Measurements from ENCODE around the gene AFF3.

DNA sequence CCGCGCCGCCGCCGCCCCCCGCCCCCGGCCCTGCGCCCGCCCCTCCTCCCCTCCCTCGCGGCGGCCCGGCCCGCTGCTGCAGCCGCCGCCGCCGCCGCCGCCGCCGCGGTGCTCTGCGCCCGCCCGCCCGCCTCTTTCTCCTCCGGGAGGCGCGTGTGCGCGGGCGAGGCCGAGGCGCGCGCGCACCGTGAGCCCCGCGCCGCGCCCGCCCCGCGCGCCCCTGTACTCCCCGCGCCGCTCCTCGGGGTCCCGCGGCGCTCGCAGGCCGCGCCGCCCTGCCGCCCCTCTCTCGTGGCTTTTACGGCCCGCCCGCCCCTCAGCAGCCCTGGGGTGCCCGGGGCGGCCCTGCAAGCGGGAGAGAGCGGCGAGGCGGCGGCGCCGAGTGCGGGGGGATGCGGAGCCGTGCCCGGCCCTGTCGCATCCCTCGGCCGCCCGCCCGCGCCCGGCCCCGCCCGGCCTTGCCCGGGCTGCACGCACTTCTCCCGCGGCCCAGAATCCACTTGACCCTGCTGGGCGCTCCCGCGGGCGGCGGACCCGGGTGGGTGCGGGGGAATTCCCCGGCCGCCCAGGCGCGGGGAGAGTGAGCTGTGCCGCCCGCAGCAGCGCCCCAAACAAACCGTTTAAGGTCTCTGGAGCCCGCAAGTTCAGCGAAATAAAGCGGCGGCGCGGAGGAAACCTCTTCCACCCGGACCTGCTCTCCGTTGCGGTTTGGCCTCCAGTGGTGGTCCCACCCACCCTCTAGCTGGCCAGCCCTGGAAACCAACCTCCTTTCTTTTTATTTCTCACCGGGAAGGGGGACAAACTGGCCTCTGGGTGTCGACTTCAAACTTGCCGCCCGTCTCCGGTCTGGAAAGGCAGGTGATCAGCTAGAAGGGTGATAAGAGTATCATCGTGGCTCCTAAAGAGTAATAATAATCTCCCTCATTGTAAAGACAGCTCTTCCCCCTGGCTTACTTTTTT lies 37.4 kb downstream of the AFF3 start:
- TF ChIP-seq, protein P1, sequence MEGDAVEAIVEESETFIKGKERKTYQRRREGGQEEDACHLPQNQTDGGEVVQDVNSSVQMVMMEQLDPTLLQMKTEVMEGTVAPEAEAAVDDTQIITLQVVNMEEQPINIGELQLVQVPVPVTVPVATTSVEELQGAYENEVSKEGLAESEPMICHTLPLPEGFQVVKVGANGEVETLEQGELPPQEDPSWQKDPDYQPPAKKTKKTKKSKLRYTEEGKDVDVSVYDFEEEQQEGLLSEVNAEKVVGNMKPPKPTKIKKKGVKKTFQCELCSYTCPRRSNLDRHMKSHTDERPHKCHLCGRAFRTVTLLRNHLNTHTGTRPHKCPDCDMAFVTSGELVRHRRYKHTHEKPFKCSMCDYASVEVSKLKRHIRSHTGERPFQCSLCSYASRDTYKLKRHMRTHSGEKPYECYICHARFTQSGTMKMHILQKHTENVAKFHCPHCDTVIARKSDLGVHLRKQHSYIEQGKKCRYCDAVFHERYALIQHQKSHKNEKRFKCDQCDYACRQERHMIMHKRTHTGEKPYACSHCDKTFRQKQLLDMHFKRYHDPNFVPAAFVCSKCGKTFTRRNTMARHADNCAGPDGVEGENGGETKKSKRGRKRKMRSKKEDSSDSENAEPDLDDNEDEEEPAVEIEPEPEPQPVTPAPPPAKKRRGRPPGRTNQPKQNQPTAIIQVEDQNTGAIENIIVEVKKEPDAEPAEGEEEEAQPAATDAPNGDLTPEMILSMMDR (conservative IDR thresholded peaks at IDR 0.05 in 1 of 2, IDR thresholded peaks at IDR 0.05 in 1 of 2; ENCODE audit: extremely low read depth in 1 of 2, insufficient read depth in 1 of 2, low read depth in 1 of 2, low read length in 2 of 2) = no peak
- peak; percentile 77 for TF ChIP-seq EZH2 (IDR thresholded peaks at IDR 0.05; ENCODE audit: borderline replicate concordance, low read length)

All from mammary epithelial cell (primary cell).